T-cell (primary cell): ENCODE measurements around the gene PLK3. TPM values are rescaled to one million over a fixed set of nuclear protein-coding genes. Genes with fewer than 3 reads are reported as not detected.
A peak's percentile ranks its signal among the peaks of the same experiment; 100 is the strongest.
"Not testable (repeated sequence)": the region's sequence is repeated elsewhere in the genome, so short reads cannot be mapped to it uniquely, and the experiment has no call there.

Source experiments
- ATAC-seq, 4 experiments: fragments of 200-7000 bp in 3 of 4; fragments of 150-1000 bp in 1 of 4; cut with Tn5 transposase; replicated peaks in 1 of 4; 1 replicate in 3 of 4; 2 replicates in 1 of 4; pipeline ENCODE4 v1.10.0; 2021; ENCODE audit warnings: moderate library complexity in 3 of 4, mild to moderate bottlenecking in 2 of 4, moderate number of reproducible peaks in 1 of 4
- CTCF ChIA-PET, 2 donors: fragments of 300-600 bp; sonication (Branson Sonifier 250); formaldehyde crosslinking; loops; one replicate each; lab custom pipeline; 2022; ENCODE audit warnings: antibody characterized with exemption in 2 of 2; lab: Charles Lee
- POLR2A ChIA-PET, 2 donors: fragments of 300-600 bp; sonication (Branson Sonifier 250); formaldehyde crosslinking; loops; one replicate each; lab custom pipeline; 2022; ENCODE audit warnings: antibody characterized with exemption in 2 of 2; lab: Charles Lee
- DNase-seq, 35 experiments: peaks; one replicate each; pipeline versions ENCODE4 v3.0.0 to v3.0.0-alpha.2; 2013 to 2023
- H3K27ac ChIP-seq: one replicate; pipeline ENCODE4 v1.5.1; 2013; ENCODE audit warnings: low read length
- H3K27me3 ChIP-seq, 2 experiments: replicated peaks in 1 of 2; 1 replicate in 1 of 2; 2 replicates in 1 of 2; pipeline versions ENCODE4 v1.6.1 to v1.7.0; 2013; ENCODE audit warnings: low read length in 1 of 2, mixed read lengths in 1 of 2; ENCODE audit not compliant: control insufficient read depth in 2 of 2, insufficient read depth in 2 of 2; ENCODE audit errors: extremely low read depth in 1 of 2
- H3K36me3 ChIP-seq, 2 donors: 1 replicate in 1 of 2; 2 replicates in 1 of 2; pipeline versions ENCODE4 v1.6.1 to v1.7.0; 2013; ENCODE audit warnings: low read length in 1 of 2; ENCODE audit not compliant: control insufficient read depth in 2 of 2, insufficient read depth in 1 of 2; ENCODE audit errors: extremely low read depth in 1 of 2
- H3K4me1 ChIP-seq, 2 experiments: 1 replicate in 1 of 2; 2 replicates in 1 of 2; pipeline versions ENCODE4 v1.6.1 to v1.7.0; 2013; ENCODE audit warnings: low read length in 2 of 2, mixed read lengths in 1 of 2; ENCODE audit not compliant: insufficient read depth in 2 of 2, control insufficient read depth in 1 of 2; ENCODE audit errors: extremely low read depth in 1 of 2
- H3K4me3 ChIP-seq, 2 donors: 1 replicate in 1 of 2; 2 replicates in 1 of 2; pipeline versions ENCODE4 v1.5.1 to v1.7.0; 2013; ENCODE audit warnings: mild to moderate bottlenecking in 2 of 2, low read length in 1 of 2, moderate library complexity in 1 of 2; ENCODE audit not compliant: control insufficient read depth in 1 of 2; ENCODE audit errors: extremely low read depth in 1 of 2
- H3K9me3 ChIP-seq: 2 replicates; pipeline ENCODE4 v1.7.0; 2013
- H3K27ac Mint-ChIP-seq, 2 donors: one replicate each; pipeline ENCODE4 v1.8.0; 2020 to 2021; ENCODE audit warnings: mild to moderate bottlenecking in 2 of 2, mixed read lengths in 2 of 2
- H3K27me3 Mint-ChIP-seq, 2 donors: one replicate each; pipeline ENCODE4 v1.8.0; 2021 to 2022; ENCODE audit warnings: mixed read lengths in 2 of 2
- H3K36me3 Mint-ChIP-seq: one replicate; pipeline ENCODE4 v1.8.0; 2021; ENCODE audit warnings: mixed read lengths
- H3K4me1 Mint-ChIP-seq, 3 donors: one replicate each; pipeline ENCODE4 v1.8.0; 2020 to 2022; ENCODE audit warnings: mixed read lengths in 3 of 3, mild to moderate bottlenecking in 1 of 3
- H3K4me3 Mint-ChIP-seq, 3 donors: one replicate each; pipeline ENCODE4 v1.8.0; 2020 to 2022; ENCODE audit warnings: mild to moderate bottlenecking in 3 of 3, mixed read lengths in 3 of 3, moderate library complexity in 3 of 3
- H3K9me3 Mint-ChIP-seq, 3 donors: one replicate each; pipeline ENCODE4 v1.8.0; 2020 to 2022; ENCODE audit warnings: mixed read lengths in 3 of 3
- WGBS: methylation state at CpG from one replicate; pipeline ENCODE4 v1.1.5; 2013; ENCODE audit warnings: missing lambda C conversion rate; ENCODE audit not compliant: insufficient coverage; 5-methylcytosine and 5-hydroxymethylcytosine counted together
- total RNA-seq, 35 experiments: library from RNA in 6 of 35; stranded (reverse) in 6 of 35; fragments of 120-200 nt in 1 of 35; gene quantifications; one replicate each; pipeline versions ENCODE4 v1.2.1 to v1.2.4 and lab custom pipeline; 2013 to 2026

The PLK3 gene
- total RNA-seq, 5 donors from 2014 or later (not counting 1 experiment from before 2014, with no cell fraction given): 124 to 453 (median 136) TPM

DNA sequence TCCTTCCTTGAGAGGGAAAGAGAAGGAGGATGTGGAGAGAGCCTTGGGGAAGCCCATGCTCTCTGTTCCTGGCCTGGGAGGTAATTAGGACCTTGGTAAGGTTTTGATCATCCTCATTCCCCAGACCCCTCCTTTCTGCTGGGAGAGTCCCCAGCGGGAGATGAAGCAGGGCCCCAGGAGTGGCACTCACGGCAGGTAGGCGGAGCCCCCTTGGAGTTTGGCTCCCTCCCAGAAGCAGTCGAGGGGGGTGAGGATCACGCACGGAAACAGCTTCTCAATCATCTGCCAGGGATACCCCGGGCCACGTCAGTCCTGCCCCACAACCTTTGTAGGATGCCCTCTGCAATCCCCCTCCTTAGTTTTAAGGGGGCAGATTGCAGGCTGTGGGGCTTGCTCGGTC is 31.3 kb downstream of the PLK3 start:
- ChIA-PET CTCF (interaction anchor here in 1 of 2 donors (0.6 kb wide), 1 partner anchor 112 kb away, joined by 3 read pairs; no protein-coding TSS in a partner anchor), POLR2A (no interaction called here)
- H3K4me3 Mint-ChIP-seq: no peak overlapping the region
- peaks cover 8% of the 10 kb centered on the region in 3 donors for H3K4me1 Mint-ChIP-seq
- DNase-seq (no peak), ATAC-seq (no peak)
- H3K4me3 ChIP-seq: no peak overlapping the region
- H3K9me3 ChIP-seq: no peaks in the 10 kb centered on the region
- H3K27ac Mint-ChIP-seq: no peak overlapping the region
- H3K4me1 ChIP-seq: peaks cover 0 to 8% of the 10 kb centered on the region in 2 experiments
- H3K27ac ChIP-seq: no peak overlapping the region
- peaks cover 0 to 12% of the 10 kb centered on the region in 2 experiments for H3K27me3 ChIP-seq
- WGBS: 73% methylated on average over 8 of the region's 9 CpGs
- no peaks in the 10 kb centered on the region for H3K9me3 Mint-ChIP-seq
- no peaks in the 10 kb centered on the region for H3K36me3 Mint-ChIP-seq
- H3K27me3 Mint-ChIP-seq: no peaks in the 10 kb centered on the region
- no peaks in the 10 kb centered on the region for H3K36me3 ChIP-seq

DNA sequence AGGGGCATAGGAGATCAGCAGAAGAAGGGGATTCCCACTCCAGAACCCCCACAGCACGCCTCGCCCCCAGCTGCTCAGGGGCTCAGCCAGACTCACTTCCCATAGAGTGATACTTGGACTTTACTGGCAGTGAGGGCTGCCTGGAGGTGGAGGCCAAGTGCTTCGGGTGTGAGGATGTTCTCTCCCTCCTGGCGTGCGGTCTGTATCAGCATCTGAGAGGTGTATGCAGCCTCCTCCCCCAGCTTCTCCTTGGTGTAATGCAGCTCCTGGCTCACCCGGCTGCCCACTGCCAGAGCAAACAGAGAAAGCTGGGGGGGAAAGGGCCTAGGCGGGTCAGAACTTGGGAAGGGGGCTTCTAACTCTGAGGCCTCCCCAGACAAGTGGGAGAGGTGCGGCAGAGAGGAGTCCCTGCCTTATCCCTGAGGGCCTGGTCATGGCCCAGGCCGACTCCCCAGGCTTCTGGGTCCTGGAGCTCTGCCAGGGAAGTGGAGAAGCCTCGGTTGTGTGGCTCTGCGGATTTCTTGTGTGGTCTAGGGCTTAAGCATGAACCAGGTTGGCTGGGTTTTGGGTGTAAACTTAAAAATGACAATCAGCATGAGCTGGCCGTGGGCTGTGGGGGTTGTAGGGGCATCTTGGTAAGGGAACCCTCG is 32.0 kb downstream of the PLK3 start:
- H3K27me3 ChIP-seq: peaks cover 0 to 7% of the 10 kb centered on the region in 2 experiments
- Mint-ChIP-seq H3K27ac (no peak overlapping the region), H3K36me3 (no peaks in the 10 kb centered on the region), H3K27me3 (no peaks in the 10 kb centered on the region), H3K9me3 (no peaks in the 10 kb centered on the region), H3K4me1 (peaks cover 8 to 10% (median 8%) of the 10 kb centered on the region in 3 donors), H3K4me3 (no peak overlapping the region)
- H3K4me1 ChIP-seq: peaks cover 0 to 8% of the 10 kb centered on the region in 2 experiments
- no peaks in the 10 kb centered on the region for H3K36me3 ChIP-seq
- WGBS: 81% methylated on average over 7 of the region's 13 CpGs
- ATAC-seq (no peak), DNase-seq (no peak)
- CTCF ChIA-PET: interaction anchor here in 1 of 2 donors (0.6 kb wide), 1 partner anchor 111 kb away, joined by 3 read pairs; no protein-coding TSS in a partner anchor
- POLR2A ChIA-PET: no interaction called here
- no peaks in the 10 kb centered on the region for H3K9me3 ChIP-seq
- no peak overlapping the region for H3K4me3 ChIP-seq
- no peak overlapping the region for H3K27ac ChIP-seq

DNA sequence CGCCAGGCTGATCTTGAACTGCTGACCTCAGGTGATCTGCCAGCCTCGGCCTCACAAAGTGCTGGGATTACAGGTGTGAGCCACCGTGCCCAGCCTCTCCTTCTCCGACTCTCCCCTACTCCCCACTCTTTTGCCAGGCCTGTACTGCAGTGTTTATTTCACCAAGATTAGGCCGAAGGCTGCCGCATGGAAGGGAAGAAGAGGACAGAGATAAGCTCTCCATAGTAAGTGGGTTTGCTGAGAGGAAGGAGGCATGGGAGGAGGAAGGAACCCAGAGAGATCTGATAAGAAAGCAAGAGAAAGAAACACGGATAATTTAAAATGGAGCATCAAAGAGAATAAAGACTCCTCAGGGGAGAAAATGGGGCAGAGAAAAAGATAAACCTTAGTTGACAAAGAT is 34.2 kb downstream of the PLK3 start:
- H3K27ac Mint-ChIP-seq: no peak overlapping the region
- Histone ChIP-seq H3K9me3 (no peaks in the 10 kb centered on the region), H3K4me3 (no peak overlapping the region), H3K27ac (no peak overlapping the region), H3K36me3 (no peaks in the 10 kb centered on the region), H3K4me1 (peaks cover 0 to 8% of the 10 kb centered on the region in 2 experiments), H3K27me3 (peaks cover 0 to 7% of the 10 kb centered on the region in 2 experiments)
- H3K9me3 Mint-ChIP-seq: no peaks in the 10 kb centered on the region
- H3K4me1 Mint-ChIP-seq: peaks cover 8 to 10% (median 8%) of the 10 kb centered on the region in 3 donors
- ChIA-PET POLR2A (no interaction called here), CTCF (interaction anchor here (0.7 to 1.1 kb wide), 2 partner anchors 103 to 1142 kb away, joined by 3 read pairs; no protein-coding TSS in a partner anchor)
- peaks cover 0 to under 1% of the 10 kb centered on the region in 2 donors for H3K27me3 Mint-ChIP-seq
- DNase-seq: no peak
- H3K36me3 Mint-ChIP-seq: no peaks in the 10 kb centered on the region
- 86% methylated on average over 2 of the region's 7 CpGs for WGBS
- no peak for ATAC-seq
- H3K4me3 Mint-ChIP-seq: no peak overlapping the region

DNA sequence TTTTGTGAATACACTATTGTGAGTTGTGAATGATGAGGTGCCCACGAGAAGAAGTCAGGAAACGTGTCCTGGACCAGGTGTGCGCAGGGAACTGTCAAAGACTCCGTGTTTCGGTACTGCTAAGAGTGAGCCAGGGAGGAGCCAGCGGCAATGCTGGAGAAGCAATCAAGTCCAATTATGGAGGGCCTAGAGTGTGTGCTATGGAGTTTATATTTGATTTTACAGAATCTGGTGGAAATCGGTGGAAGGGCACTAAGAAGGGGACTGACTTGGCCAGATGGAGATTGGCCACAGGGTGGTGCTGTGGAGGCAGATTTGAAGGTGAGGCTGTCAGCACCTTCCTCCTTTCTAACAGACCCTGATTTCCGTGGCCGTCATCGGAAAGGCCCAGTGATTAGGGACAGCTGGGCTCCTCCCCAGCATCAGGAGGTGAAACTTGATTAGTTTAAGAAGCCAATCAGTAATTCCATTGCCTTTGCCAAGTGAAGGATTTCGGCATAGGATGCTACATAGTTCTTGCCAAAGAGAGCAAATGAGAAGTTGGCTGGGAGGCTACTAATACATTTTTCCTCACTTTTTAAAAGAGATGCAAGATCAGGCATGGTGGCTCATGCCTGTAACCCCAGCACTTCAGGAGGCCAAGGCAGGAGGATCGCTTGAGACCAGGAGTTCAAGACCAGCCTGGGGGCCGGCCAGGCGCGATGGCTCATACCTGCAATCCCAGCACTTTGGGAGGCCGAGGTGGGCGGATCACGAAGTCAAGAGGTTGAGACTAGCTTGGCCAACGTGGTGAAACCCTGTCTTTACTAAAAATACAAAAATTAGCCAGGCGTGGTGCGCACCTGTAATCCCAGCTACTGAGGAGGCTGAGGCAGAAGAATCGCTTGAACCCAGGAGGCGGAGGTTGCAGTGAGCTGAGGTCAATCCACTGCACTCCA is 35.8 kb downstream of the PLK3 start:
- no peaks in the 10 kb centered on the region for H3K9me3 ChIP-seq
- no peaks in the 10 kb centered on the region for H3K36me3 ChIP-seq
- POLR2A ChIA-PET: no interaction called here
- no peak overlapping the region for H3K27ac ChIP-seq
- Mint-ChIP-seq H3K27me3 (peaks cover under 1 to 6% of the 10 kb centered on the region in 2 donors), H3K9me3 (no peaks in the 10 kb centered on the region), H3K27ac (peak overlapping the region in 1 of 2 donors; percentile 58), H3K4me3 (peak overlapping the region in 1 of 3 donors; percentile 2), H3K4me1 (peaks cover 8 to 10% (median 8%) of the 10 kb centered on the region in 3 donors), H3K36me3 (no peaks in the 10 kb centered on the region)
- H3K4me1 ChIP-seq: peaks cover 0 to 8% of the 10 kb centered on the region in 2 experiments
- DNase-seq (peak; percentile 60 to 89 (median 81)), ATAC-seq (peak; percentile 89 to 96 (median 95))
- 94% methylated on average over 17 of the region's 23 CpGs for WGBS
- peaks cover 0 to 22% of the 10 kb centered on the region in 2 experiments for H3K27me3 ChIP-seq
- CTCF ChIA-PET: interaction anchor here (0.6 to 1.5 kb wide), 4 partner anchors 46 to 467 kb away, joined by 3 to 4 read pairs (median 3); no protein-coding TSS in a partner anchor
- H3K4me3 ChIP-seq: no peak overlapping the region

DNA sequence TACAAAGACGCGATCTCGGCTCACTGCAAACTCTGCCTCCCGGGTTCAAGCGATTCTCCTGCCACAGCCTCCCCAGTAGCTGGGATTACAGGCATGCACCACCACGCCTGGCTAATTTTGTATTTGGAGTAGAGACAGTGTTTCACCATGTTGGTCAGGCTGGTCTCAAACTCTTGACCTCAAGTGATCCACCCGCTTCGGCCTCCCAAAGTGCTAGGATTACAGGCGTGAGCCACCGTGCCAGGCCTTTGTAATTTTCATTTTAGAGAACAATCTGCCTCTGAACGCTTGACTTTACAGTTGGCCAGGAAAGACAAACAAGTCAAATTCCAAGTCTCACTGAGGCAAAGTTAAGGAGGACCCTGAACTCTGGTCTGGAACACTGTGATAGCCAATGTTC is 38.1 kb downstream of the PLK3 start:
- H3K27me3 Mint-ChIP-seq: peaks cover 10 to 23% of the 10 kb centered on the region in 2 donors
- POLR2A ChIA-PET, H3K36me3 ChIP-seq, H3K9me3 Mint-ChIP-seq, DNase-seq, H3K9me3 ChIP-seq, H3K4me3 Mint-ChIP-seq, ATAC-seq, H3K36me3 Mint-ChIP-seq, H3K27ac ChIP-seq, H3K4me3 ChIP-seq, H3K27ac Mint-ChIP-seq: not testable (repeated sequence)
- 99% methylated on average over 10 of the region's 11 CpGs for WGBS
- CTCF ChIA-PET: interaction anchor here in 1 of 2 donors (0.5 to 0.7 kb wide), 2 partner anchors 35 to 1034 kb away, joined by 4 read pairs; no protein-coding TSS in a partner anchor
- peaks cover 0 to 39% of the 10 kb centered on the region in 2 experiments for H3K27me3 ChIP-seq
- H3K4me1 Mint-ChIP-seq: peaks cover 14 to 16% (median 14%) of the 10 kb centered on the region in 3 donors
- H3K4me1 ChIP-seq: peaks cover 0 to 17% of the 10 kb centered on the region in 2 experiments

DNA sequence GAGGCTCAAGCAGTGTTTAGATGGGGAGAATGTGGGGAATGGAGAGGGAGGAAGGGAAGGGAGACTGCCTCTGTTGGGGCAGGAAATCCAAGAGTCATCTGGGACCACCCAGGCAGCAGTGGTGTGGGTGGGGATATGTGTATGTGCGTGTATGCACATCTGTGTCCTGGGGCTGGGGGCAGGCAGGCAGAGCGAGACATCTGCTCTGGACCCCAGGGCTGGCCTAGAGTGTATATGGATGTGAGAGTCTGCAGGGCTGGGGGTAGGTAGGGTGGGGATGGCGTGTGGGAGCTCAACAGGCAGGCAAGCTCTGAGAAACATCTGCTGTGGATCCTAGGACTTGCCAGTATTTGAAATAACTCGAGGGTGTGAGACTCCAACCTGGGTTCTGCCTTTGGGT is 39.4 kb downstream of the PLK3 start:
- Histone ChIP-seq H3K9me3 (no peaks in the 10 kb centered on the region), H3K27ac (no peak overlapping the region), H3K27me3 (peaks cover 0 to 43% of the 10 kb centered on the region in 2 experiments), H3K36me3 (no peaks in the 10 kb centered on the region), H3K4me1 (peaks cover 0 to 20% of the 10 kb centered on the region in 2 experiments), H3K4me3 (no peak overlapping the region)
- Mint-ChIP-seq H3K4me1 (peaks cover 14 to 21% (median 16%) of the 10 kb centered on the region in 3 donors), H3K27me3 (peaks cover 13 to 25% of the 10 kb centered on the region in 2 donors), H3K9me3 (no peaks in the 10 kb centered on the region), H3K27ac (no peak overlapping the region), H3K36me3 (no peaks in the 10 kb centered on the region), H3K4me3 (no peak overlapping the region)
- no peak for DNase-seq
- CTCF ChIA-PET: no interaction called here
- POLR2A ChIA-PET: interaction anchor here in 1 of 2 donors (0.6 kb wide), 1 partner anchor 892 kb away, joined by 7 read pairs; no protein-coding TSS in a partner anchor
- no peak for ATAC-seq
- WGBS: 72% methylated on average over 3 of the region's 4 CpGs
